HEK293 (cell line): ENCODE data around the gene PIK3R3.
A peak's percentile ranks its signal among the peaks of the same experiment; 100 is the strongest.

Experiments used
- HOXA7 ChIP-seq: sonication (generic); formaldehyde crosslinking; IDR thresholded peaks from 2 replicates; pipeline ENCODE4 v1.8.1; 2022; ENCODE audit warnings: missing genetic modification reagents, borderline replicate concordance
- HOXC10 ChIP-seq: sonication (generic); formaldehyde crosslinking; IDR thresholded peaks from 2 replicates; pipeline ENCODE4 v1.8.1; 2023; ENCODE audit warnings: mild to moderate bottlenecking, missing genetic modification reagents
- IKZF3 ChIP-seq: fragments of 450-650 bp; IDR thresholded peaks from 2 replicates; pipeline ENCODE4 v1.5.0; 2018; ENCODE audit warnings: missing biosample characterization, mild to moderate bottlenecking, missing genetic modification characterization, moderate library complexity
- PRDM1 ChIP-seq: fragments of 450-650 bp; formaldehyde crosslinking; IDR thresholded peaks from 2 replicates; pipeline ENCODE4; 2016; ENCODE audit warnings: missing biosample characterization, missing genetic modification characterization
- SALL2 ChIP-seq: fragments of 450-650 bp; formaldehyde crosslinking; IDR thresholded peaks from 2 replicates; pipeline ENCODE4 v1.5.0; 2017; ENCODE audit warnings: missing biosample characterization, mild to moderate bottlenecking, missing genetic modification characterization, borderline replicate concordance
- YY1 ChIP-seq: fragments of 450-650 bp; formaldehyde crosslinking; IDR thresholded peaks from 2 replicates; pipeline ENCODE4 v1.5.1; 2018; ENCODE audit warnings: missing biosample characterization, missing genetic modification characterization
- ZBTB7A ChIP-seq: fragments of 450-650 bp; formaldehyde crosslinking; IDR thresholded peaks from 2 replicates; pipeline ENCODE4 v1.5.1; 2016; ENCODE audit warnings: low read depth, missing biosample characterization, missing genetic modification characterization
- ZNF121 ChIP-seq: fragments of 450-650 bp; formaldehyde crosslinking; IDR thresholded peaks from 2 replicates; pipeline ENCODE4 v1.5.1; 2016; ENCODE audit warnings: missing biosample characterization, missing genetic modification characterization
- ZNF132 ChIP-seq: fragments of 450-650 bp; formaldehyde crosslinking; IDR thresholded peaks from 2 replicates; pipeline ENCODE4 v1.5.1; 2017; ENCODE audit warnings: missing biosample characterization, missing genetic modification characterization, borderline replicate concordance
- ZNF354C ChIP-seq: fragments of 450-650 bp; formaldehyde crosslinking; IDR thresholded peaks from 2 replicates; pipeline ENCODE4 v1.5.1; 2016; ENCODE audit warnings: missing biosample characterization, missing genetic modification characterization, low read depth, borderline replicate concordance
- ZNF48 ChIP-seq: fragments of 450-650 bp; formaldehyde crosslinking; IDR thresholded peaks from 2 replicates; pipeline ENCODE4 v1.5.1; 2016; ENCODE audit warnings: missing biosample characterization, missing genetic modification characterization
- ZNF510 ChIP-seq: fragments of 450-650 bp; formaldehyde crosslinking; IDR thresholded peaks from 2 replicates; pipeline ENCODE4 v1.5.1; 2018; ENCODE audit warnings: mild to moderate bottlenecking, missing genetic modification characterization, missing biosample characterization; ENCODE audit not compliant: insufficient replicate concordance
- ZNF529 ChIP-seq: fragments of 450-650 bp; formaldehyde crosslinking; IDR thresholded peaks from 2 replicates; pipeline ENCODE4 v1.5.1; 2017; ENCODE audit warnings: missing genetic modification characterization, missing biosample characterization; ENCODE audit not compliant: insufficient replicate concordance
- ZNF544 ChIP-seq: fragments of 450-650 bp; formaldehyde crosslinking; IDR thresholded peaks from 2 replicates; pipeline ENCODE4 v1.5.0; 2017; ENCODE audit warnings: missing biosample characterization, missing genetic modification characterization
- ZNF549 ChIP-seq: fragments of 450-650 bp; IDR thresholded peaks from 2 replicates; pipeline ENCODE4 v1.5.1; 2018; ENCODE audit warnings: missing biosample characterization, missing genetic modification characterization, mild to moderate bottlenecking, inconsistent platforms, moderate library complexity
- ZNF560 ChIP-seq: fragments of 450-650 bp; formaldehyde crosslinking; IDR thresholded peaks from 2 replicates; pipeline ENCODE4 v1.5.1; 2017; ENCODE audit warnings: missing biosample characterization, missing genetic modification characterization, borderline replicate concordance
- ZNF561 ChIP-seq: fragments of 450-650 bp; IDR thresholded peaks from 2 replicates; pipeline ENCODE4 v1.5.1; 2018; ENCODE audit warnings: missing biosample characterization, missing genetic modification characterization, borderline replicate concordance
- ZNF660 ChIP-seq: fragments of 450-650 bp; IDR thresholded peaks from 2 replicates; pipeline ENCODE4 v1.5.1; 2018; ENCODE audit warnings: missing biosample characterization, mild to moderate bottlenecking, missing genetic modification characterization
- ZNF707 ChIP-seq: fragments of 450-650 bp; formaldehyde crosslinking; IDR thresholded peaks from 2 replicates; pipeline ENCODE4 v1.5.1; 2016; ENCODE audit warnings: missing biosample characterization, missing genetic modification characterization
- ZNF830 ChIP-seq: fragments of 450-650 bp; IDR thresholded peaks from 2 replicates; pipeline ENCODE4 v1.5.0; 2018; ENCODE audit warnings: missing biosample characterization, missing genetic modification characterization, low read depth, mild to moderate bottlenecking, moderate library complexity
- TF ChIP-seq, protein P1 (sequence below): fragments of 450-650 bp; formaldehyde crosslinking; IDR thresholded peaks from 2 replicates; pipeline ENCODE4 v1.5.1; 2016; ENCODE audit warnings: missing biosample characterization, missing genetic modification characterization
- TF ChIP-seq, protein P2 (sequence below): fragments of 450-650 bp; formaldehyde crosslinking; IDR thresholded peaks from 2 replicates; pipeline ENCODE4 v1.5.1; 2017; ENCODE audit warnings: missing biosample characterization, mild to moderate bottlenecking, missing genetic modification characterization, moderate library complexity
- TF ChIP-seq, protein P3 (sequence below): fragments of 450-650 bp; formaldehyde crosslinking; IDR thresholded peaks from 2 replicates; pipeline ENCODE4 v1.5.1; 2016; ENCODE audit warnings: missing biosample characterization, missing genetic modification characterization
- TF ChIP-seq, protein P4 (sequence below): fragments of 450-650 bp; formaldehyde crosslinking; IDR thresholded peaks from 2 replicates; pipeline ENCODE4 v1.5.1; 2017; ENCODE audit warnings: missing biosample characterization, missing genetic modification characterization
- TF ChIP-seq, protein P5 (sequence below): fragments of 450-650 bp; formaldehyde crosslinking; IDR thresholded peaks from 2 replicates; pipeline ENCODE4 v1.5.1; 2016; ENCODE audit warnings: missing biosample characterization, missing genetic modification characterization
- TF ChIP-seq, protein P6 (sequence below): fragments of 450-650 bp; formaldehyde crosslinking; IDR thresholded peaks from 2 replicates; pipeline ENCODE4 v1.5.1; 2016; ENCODE audit warnings: missing biosample characterization, missing genetic modification characterization

The PIK3R3 gene

DNA sequence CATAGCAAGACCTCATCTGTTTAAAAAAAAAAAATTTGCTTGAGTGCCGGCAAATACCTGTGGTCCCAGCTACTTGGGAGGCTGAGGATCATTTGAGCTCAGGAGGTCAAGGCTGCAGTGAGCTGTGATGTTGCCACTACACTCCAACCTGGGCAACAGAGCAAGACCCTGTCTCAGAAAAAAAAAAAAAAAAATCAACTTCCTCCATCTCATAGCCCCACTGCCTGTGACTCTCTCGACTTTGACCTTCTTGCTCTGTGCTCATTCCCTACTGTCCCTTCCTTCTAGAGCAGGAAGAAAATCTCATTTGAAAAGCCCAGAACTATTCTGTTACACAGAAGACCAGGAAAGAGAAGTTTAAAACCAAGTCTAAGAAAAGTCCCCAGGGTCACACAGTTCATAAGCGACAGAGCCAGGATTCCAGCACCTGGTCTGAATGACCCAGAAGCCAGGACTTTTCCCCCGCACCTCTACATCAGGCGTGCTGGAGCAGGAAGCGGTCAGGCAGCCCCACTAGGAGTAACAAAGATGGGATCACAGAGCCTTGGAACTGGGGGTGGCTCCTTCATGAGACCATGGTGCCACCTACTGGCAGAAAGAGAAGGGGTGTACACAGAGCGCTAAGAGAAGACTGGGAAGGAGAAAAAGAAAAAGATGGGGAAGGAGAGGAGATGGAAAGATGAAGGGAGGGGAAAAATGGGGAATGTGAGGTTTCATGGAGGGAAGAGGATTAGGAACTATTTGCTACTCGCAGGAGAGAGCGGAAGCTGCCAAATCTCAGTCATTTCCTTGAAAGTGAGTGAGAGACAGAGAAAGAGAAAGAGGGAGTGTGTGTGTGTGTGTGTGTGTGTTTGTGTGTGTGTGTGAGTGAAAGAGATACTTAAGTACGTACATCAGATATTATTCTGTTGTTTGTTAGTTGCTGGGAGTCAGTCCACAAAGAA is 47.0 kb upstream of the PIK3R3 start (continued):
- TF ChIP-seq ZNF660 (tag by site-specific recombination) (no peak), PRDM1 (peak; percentile 91), IKZF3 (tag by site-specific recombination) (peak; percentile 88), ZNF48 (no peak), SALL2 (tag by site-specific recombination) (no peak), HOXA7 (no peak), HOXC10 (CRISPR knock-in tag) (no peak), ZNF830 (tag by site-specific recombination) (no peak), ZNF529 (tag by site-specific recombination) (no peak), ZNF560 (no peak), ZNF132 (tag by site-specific recombination) (no peak), ZNF510 (tag by site-specific recombination) (no peak), ZNF354C (tag by site-specific recombination) (no peak), YY1 (tag by site-specific recombination) (no peak; the same call in 1 of the 2 replicates), ZNF121 (tag by site-specific recombination) (peak; percentile 96), ZNF549 (tag by site-specific recombination) (no peak), ZNF707 (no peak), ZNF544 (tag by site-specific recombination) (no peak), ZNF561 (tag by site-specific recombination) (no peak), ZBTB7A (tag by site-specific recombination) (peak; percentile 71; the same call in 1 of the 2 replicates)
- TF ChIP-seq, protein P1, sequence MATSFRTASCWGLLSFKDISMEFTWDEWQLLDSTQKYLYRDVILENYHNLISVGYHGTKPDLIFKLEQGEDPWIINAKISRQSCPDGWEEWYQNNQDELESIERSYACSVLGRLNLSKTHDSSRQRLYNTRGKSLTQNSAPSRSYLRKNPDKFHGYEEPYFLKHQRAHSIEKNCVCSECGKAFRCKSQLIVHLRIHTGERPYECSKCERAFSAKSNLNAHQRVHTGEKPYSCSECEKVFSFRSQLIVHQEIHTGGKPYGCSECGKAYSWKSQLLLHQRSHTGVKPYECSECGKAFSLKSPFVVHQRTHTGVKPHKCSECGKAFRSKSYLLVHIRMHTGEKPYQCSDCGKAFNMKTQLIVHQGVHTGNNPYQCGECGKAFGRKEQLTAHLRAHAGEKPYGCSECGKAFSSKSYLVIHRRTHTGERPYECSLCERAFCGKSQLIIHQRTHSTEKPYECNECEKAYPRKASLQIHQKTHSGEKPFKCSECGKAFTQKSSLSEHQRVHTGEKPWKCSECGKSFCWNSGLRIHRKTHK: no peak
- TF ChIP-seq, protein P2, sequence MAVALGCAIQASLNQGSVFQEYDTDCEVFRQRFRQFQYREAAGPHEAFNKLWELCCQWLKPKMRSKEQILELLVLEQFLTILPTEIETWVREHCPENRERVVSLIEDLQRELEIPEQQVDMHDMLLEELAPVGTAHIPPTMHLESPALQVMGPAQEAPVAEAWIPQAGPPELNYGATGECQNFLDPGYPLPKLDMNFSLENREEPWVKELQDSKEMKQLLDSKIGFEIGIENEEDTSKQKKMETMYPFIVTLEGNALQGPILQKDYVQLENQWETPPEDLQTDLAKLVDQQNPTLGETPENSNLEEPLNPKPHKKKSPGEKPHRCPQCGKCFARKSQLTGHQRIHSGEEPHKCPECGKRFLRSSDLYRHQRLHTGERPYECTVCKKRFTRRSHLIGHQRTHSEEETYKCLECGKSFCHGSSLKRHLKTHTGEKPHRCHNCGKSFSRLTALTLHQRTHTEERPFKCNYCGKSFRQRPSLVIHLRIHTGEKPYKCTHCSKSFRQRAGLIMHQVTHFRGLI: no peak
- TF ChIP-seq, protein P3, sequence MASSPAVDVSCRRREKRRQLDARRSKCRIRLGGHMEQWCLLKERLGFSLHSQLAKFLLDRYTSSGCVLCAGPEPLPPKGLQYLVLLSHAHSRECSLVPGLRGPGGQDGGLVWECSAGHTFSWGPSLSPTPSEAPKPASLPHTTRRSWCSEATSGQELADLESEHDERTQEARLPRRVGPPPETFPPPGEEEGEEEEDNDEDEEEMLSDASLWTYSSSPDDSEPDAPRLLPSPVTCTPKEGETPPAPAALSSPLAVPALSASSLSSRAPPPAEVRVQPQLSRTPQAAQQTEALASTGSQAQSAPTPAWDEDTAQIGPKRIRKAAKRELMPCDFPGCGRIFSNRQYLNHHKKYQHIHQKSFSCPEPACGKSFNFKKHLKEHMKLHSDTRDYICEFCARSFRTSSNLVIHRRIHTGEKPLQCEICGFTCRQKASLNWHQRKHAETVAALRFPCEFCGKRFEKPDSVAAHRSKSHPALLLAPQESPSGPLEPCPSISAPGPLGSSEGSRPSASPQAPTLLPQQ (tag by site-specific recombination): no peak
- TF ChIP-seq, protein P4, sequence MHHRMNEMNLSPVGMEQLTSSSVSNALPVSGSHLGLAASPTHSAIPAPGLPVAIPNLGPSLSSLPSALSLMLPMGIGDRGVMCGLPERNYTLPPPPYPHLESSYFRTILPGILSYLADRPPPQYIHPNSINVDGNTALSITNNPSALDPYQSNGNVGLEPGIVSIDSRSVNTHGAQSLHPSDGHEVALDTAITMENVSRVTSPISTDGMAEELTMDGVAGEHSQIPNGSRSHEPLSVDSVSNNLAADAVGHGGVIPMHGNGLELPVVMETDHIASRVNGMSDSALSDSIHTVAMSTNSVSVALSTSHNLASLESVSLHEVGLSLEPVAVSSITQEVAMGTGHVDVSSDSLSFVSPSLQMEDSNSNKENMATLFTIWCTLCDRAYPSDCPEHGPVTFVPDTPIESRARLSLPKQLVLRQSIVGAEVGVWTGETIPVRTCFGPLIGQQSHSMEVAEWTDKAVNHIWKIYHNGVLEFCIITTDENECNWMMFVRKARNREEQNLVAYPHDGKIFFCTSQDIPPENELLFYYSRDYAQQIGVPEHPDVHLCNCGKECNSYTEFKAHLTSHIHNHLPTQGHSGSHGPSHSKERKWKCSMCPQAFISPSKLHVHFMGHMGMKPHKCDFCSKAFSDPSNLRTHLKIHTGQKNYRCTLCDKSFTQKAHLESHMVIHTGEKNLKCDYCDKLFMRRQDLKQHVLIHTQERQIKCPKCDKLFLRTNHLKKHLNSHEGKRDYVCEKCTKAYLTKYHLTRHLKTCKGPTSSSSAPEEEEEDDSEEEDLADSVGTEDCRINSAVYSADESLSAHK: no peak
- TF ChIP-seq, protein P5, sequence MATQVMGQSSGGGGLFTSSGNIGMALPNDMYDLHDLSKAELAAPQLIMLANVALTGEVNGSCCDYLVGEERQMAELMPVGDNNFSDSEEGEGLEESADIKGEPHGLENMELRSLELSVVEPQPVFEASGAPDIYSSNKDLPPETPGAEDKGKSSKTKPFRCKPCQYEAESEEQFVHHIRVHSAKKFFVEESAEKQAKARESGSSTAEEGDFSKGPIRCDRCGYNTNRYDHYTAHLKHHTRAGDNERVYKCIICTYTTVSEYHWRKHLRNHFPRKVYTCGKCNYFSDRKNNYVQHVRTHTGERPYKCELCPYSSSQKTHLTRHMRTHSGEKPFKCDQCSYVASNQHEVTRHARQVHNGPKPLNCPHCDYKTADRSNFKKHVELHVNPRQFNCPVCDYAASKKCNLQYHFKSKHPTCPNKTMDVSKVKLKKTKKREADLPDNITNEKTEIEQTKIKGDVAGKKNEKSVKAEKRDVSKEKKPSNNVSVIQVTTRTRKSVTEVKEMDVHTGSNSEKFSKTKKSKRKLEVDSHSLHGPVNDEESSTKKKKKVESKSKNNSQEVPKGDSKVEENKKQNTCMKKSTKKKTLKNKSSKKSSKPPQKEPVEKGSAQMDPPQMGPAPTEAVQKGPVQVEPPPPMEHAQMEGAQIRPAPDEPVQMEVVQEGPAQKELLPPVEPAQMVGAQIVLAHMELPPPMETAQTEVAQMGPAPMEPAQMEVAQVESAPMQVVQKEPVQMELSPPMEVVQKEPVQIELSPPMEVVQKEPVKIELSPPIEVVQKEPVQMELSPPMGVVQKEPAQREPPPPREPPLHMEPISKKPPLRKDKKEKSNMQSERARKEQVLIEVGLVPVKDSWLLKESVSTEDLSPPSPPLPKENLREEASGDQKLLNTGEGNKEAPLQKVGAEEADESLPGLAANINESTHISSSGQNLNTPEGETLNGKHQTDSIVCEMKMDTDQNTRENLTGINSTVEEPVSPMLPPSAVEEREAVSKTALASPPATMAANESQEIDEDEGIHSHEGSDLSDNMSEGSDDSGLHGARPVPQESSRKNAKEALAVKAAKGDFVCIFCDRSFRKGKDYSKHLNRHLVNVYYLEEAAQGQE: no peak
- TF ChIP-seq, protein P6, sequence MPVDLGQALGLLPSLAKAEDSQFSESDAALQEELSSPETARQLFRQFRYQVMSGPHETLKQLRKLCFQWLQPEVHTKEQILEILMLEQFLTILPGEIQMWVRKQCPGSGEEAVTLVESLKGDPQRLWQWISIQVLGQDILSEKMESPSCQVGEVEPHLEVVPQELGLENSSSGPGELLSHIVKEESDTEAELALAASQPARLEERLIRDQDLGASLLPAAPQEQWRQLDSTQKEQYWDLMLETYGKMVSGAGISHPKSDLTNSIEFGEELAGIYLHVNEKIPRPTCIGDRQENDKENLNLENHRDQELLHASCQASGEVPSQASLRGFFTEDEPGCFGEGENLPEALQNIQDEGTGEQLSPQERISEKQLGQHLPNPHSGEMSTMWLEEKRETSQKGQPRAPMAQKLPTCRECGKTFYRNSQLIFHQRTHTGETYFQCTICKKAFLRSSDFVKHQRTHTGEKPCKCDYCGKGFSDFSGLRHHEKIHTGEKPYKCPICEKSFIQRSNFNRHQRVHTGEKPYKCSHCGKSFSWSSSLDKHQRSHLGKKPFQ (tag by site-specific recombination): no peak
